ENCODE data around the gene KCTD4.

KCTD4 gene

GRCh38 chr13:45240143-45240542 lies 39.3 kb upstream of the KCTD4 start (continued):
- TF ChIP-seq, protein P1, sequence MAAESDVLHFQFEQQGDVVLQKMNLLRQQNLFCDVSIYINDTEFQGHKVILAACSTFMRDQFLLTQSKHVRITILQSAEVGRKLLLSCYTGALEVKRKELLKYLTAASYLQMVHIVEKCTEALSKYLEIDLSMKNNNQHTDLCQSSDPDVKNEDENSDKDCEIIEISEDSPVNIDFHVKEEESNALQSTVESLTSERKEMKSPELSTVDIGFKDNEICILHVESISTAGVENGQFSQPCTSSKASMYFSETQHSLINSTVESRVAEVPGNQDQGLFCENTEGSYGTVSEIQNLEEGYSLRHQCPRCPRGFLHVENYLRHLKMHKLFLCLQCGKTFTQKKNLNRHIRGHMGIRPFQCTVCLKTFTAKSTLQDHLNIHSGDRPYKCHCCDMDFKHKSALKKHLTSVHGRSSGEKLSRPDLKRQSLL (tag by site-specific recombination; IDR thresholded peaks at IDR 0.05), result no peak
- TF ChIP-seq ZNF24 (tag by site-specific recombination; IDR thresholded peaks at IDR 0.05) (no peak), ZSCAN23 (tag by site-specific recombination; IDR thresholded peaks at IDR 0.05) (no peak), ZBTB1 (tag by site-specific recombination; IDR thresholded peaks at IDR 0.05) (no peak), REST (tag by site-specific recombination; IDR thresholded peaks at IDR 0.05) (no peak), KLF9 (tag by site-specific recombination; IDR thresholded peaks at IDR 0.05; ENCODE audit: low read depth) (no peak), ZNF133 (tag by site-specific recombination; IDR thresholded peaks at IDR 0.05) (no peak), ZNF157 (tag by site-specific recombination; IDR thresholded peaks at IDR 0.05) (no peak), ZFP41 (tag by site-specific recombination; IDR thresholded peaks at IDR 0.05; ENCODE audit: borderline replicate concordance) (no peak)
- TF ChIP-seq, protein P2, sequence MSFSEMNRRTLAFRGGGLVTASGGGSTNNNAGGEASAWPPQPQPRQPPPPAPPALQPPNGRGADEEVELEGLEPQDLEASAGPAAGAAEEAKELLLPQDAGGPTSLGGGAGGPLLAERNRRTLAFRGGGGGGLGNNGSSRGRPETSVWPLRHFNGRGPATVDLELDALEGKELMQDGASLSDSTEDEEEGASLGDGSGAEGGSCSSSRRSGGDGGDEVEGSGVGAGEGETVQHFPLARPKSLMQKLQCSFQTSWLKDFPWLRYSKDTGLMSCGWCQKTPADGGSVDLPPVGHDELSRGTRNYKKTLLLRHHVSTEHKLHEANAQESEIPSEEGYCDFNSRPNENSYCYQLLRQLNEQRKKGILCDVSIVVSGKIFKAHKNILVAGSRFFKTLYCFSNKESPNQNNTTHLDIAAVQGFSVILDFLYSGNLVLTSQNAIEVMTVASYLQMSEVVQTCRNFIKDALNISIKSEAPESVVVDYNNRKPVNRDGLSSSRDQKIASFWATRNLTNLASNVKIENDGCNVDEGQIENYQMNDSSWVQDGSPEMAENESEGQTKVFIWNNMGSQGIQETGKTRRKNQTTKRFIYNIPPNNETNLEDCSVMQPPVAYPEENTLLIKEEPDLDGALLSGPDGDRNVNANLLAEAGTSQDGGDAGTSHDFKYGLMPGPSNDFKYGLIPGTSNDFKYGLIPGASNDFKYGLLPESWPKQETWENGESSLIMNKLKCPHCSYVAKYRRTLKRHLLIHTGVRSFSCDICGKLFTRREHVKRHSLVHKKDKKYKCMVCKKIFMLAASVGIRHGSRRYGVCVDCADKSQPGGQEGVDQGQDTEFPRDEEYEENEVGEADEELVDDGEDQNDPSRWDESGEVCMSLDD (tag by site-specific recombination; IDR thresholded peaks at IDR 0.05), result no peak
- TF ChIP-seq, protein P3, sequence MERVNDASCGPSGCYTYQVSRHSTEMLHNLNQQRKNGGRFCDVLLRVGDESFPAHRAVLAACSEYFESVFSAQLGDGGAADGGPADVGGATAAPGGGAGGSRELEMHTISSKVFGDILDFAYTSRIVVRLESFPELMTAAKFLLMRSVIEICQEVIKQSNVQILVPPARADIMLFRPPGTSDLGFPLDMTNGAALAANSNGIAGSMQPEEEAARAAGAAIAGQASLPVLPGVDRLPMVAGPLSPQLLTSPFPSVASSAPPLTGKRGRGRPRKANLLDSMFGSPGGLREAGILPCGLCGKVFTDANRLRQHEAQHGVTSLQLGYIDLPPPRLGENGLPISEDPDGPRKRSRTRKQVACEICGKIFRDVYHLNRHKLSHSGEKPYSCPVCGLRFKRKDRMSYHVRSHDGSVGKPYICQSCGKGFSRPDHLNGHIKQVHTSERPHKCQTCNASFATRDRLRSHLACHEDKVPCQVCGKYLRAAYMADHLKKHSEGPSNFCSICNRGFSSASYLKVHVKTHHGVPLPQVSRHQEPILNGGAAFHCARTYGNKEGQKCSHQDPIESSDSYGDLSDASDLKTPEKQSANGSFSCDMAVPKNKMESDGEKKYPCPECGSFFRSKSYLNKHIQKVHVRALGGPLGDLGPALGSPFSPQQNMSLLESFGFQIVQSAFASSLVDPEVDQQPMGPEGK (tag by site-specific recombination; IDR thresholded peaks at IDR 0.05), result no peak

DNA sequence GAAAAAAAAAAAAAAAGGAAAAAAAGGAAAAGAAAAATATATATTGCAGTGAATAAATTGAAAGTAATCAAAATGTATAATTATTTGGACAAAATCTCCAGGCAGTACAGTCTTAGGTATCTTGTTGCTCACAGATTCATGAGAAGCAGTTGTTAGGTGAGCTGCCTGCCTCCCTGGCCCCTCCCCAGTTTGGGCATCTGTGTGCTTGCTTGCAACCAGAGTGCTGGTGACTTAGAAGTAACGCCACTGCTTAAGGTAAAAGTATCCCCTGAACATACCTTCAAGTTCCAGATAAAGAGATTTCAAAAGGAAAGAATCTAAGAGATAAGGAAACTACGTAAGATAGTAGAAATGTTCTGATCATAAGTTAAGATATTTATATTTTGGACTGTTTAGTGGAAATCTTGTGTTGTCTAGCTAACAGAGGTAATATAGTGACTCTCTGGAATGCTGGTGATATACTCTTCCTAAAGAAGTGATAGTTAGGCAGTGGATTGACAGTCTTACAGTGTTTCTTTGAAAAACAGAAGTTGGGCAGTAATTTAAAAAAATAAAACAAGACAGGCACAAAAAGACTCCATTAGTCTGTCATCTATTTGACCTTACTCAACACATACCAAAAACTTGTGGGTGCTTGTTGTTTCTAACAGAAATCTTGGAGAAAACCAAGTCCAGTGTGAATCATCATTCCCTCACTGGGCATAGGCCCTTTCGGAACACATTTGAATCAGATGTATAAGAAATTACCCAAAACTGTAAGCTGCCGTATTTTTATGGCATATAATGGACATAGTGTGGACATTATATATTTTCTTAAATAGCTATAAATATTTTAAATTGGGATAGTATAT lies 38.3 kb upstream of the KCTD4 start:
- no peaks in the 10 kb centered on the region for H3K36me3 ChIP-seq (ENCODE audit: control insufficient read depth in 2 of 2, insufficient read depth in 1 of 2, low read length in 2 of 2)
- H3K27ac ChIP-seq (ENCODE audit: extremely low read depth, low read depth, low read length), result no peak overlapping the region
- no peak for TF ChIP-seq ZSCAN16 (tag by site-specific recombination; IDR thresholded peaks at IDR 0.05)
- TF ChIP-seq ZNF202 (tag by site-specific recombination; IDR thresholded peaks at IDR 0.05; ENCODE audit: borderline replicate concordance), result 0 out of 2 replicates have a peak, but pooled peaks have one; percentile 56
- no peak for TF ChIP-seq ZNF548 (tag by site-specific recombination; IDR thresholded peaks at IDR 0.05)
- no peak for TF ChIP-seq HIC1 (tag by site-specific recombination; IDR thresholded peaks at IDR 0.05)
- TF ChIP-seq GLIS1 (tag by site-specific recombination; IDR thresholded peaks at IDR 0.05), result no peak
- no peak for TF ChIP-seq ZBTB1 (tag by site-specific recombination; IDR thresholded peaks at IDR 0.05)
- TF ChIP-seq YY2 (tag by site-specific recombination; IDR thresholded peaks at IDR 0.05), result no peak
- TF ChIP-seq ZNF433 (tag by site-specific recombination; IDR thresholded peaks at IDR 0.05; ENCODE audit: low read depth), result no peak
- peak; percentile 30; the same call in 1 of the 2 replicates for TF ChIP-seq PRDM6 (tag by site-specific recombination; IDR thresholded peaks at IDR 0.05)
- POLR2A ChIA-PET, result no interaction called here
- no peak overlapping the region for H3K4me3 ChIP-seq (ENCODE audit: low read depth, low read length)
- CTCF ChIA-PET, result interaction anchor here (1.0 to 1.4 kb wide), 2 partner anchors 9 to 11 kb away, joined by 3 to 4 read pairs; no protein-coding TSS in a partner anchor
- no peaks in the 10 kb centered on the region for H3K9me3 ChIP-seq (ENCODE audit: control insufficient read depth, insufficient read depth, low read depth, low read length)
- no peaks in the 10 kb centered on the region for H3K4me1 ChIP-seq (ENCODE audit: control insufficient read depth, insufficient read depth, low read length)
